Neuron (in vitro differentiated cells): ENCODE measurements around the gene CASKIN2.
"Not testable (repeated sequence)": the region's sequence is repeated elsewhere in the genome, so short reads cannot be mapped to it uniquely, and the experiment has no call there.

Experiments used
- H2AFZ ChIP-seq: one replicate; pipeline ENCODE4 v1.6.1; 2013; ENCODE audit warnings: low read depth, mild to moderate bottlenecking, inconsistent platforms, low read length, moderate library complexity
- H3K27me3 ChIP-seq: one replicate; pipeline ENCODE4 v1.6.1; 2013; ENCODE audit warnings: low read length; ENCODE audit not compliant: insufficient read depth
- H3K36me3 ChIP-seq: one replicate; pipeline ENCODE4 v1.6.1; 2013; ENCODE audit warnings: low read length; ENCODE audit not compliant: insufficient read depth
- H3K4me1 ChIP-seq: one replicate; pipeline ENCODE4 v1.6.1; 2013; ENCODE audit warnings: low read length; ENCODE audit not compliant: insufficient read depth
- H3K4me3 ChIP-seq: 2 replicates; pipeline ENCODE4 v1.5.1; 2013; ENCODE audit warnings: mild to moderate bottlenecking, low read length, moderate library complexity
- H3K9me3 ChIP-seq: one replicate; pipeline ENCODE4 v1.6.1; 2013; ENCODE audit warnings: low read length

The CASKIN2 gene

DNA sequence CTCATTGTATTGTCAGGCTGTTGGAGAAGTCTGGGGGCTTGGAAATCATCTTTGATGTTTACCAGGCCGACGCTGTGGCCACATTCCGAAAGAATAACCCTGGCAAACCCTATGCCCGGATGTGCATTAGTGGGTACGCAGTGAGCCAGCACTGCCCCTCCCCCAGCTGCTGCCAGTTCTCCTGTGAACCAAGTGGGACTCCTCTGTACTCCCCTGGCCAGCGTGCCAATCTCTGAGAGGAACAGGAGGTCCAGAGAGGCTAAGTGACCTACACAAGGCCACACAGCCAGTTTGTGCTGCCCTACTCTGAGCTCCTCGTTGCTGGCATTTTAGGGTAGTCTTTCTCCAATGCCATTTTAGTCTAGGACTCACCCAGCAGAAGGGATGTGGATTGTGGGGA is 8.3 kb upstream of the CASKIN2 start:
- Histone ChIP-seq H3K36me3 (peaks cover 40% of the 10 kb centered on the region), H3K9me3 (no peaks in the 10 kb centered on the region)

DNA sequence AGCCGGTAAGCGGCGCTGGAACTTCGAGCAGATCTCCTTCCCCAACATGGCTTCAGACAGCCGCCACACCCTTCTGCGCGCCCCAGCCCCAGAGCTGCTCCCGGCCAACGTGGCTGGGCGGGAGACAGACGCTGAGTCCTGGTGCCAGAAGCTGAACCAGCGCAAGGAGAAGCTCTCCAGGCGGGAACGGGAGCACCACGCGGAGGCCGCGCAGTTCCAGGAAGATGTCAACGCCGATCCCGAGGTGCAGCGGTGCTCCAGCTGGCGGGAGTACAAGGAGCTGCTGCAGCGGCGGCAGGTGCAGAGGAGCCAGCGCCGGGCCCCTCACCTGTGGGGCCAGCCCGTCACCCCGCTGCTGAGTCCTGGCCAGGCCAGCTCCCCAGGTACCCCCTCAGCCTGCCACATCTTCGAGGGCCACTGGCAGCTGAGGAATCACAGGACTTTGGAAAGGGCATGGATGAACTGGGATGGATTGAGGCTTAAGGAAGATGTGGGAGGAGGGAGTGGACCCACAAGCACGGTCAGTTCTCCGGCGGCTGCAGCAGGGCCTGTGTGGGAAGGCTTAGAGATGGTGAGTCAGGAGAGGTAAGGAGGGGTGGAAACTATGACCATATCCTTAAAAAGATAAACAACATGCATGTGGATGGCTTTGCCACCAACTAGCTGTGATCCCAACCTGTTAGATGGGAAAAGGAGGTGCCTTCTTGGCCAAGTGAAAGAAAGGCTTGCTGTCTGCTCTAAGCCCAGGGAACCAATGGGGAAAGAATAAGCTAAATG is 6.8 kb upstream of the CASKIN2 start:
- Histone ChIP-seq H3K27me3 (peaks cover 11% of the 10 kb centered on the region), H2AFZ (no peak overlapping the region), H3K4me3 (no peak overlapping the region), H3K4me1 (peaks cover 12% of the 10 kb centered on the region), H3K36me3 (peaks cover 47% of the 10 kb centered on the region), H3K9me3 (no peaks in the 10 kb centered on the region)

More for the DNA sequence above, 8.3 kb upstream of the CASKIN2 start:
- peaks cover 12% of the 10 kb centered on the region for H3K27me3 ChIP-seq
- H3K4me1 ChIP-seq, result peaks cover 6% of the 10 kb centered on the region
- H2AFZ ChIP-seq, result no peak overlapping the region
- H3K4me3 ChIP-seq, result no peak overlapping the region

DNA sequence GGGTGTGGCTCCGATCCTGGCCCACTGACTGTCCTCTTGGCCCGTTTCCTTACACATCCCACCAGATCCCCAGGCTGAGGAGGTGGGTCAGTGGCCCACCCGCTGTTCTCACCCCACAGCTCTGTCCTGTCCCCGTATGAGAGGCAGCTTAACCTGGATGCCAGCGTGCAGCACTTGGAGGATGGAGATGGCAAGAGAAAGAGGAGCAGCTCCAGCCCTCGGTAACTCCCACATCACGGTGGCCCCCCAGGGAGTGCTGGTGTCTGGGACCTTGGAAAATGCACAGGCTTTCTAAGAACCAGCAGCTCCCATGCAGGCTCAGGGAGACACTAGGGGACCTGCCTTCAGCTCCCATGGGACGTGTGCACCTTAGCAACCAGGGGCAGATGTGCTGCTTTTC is 6.0 kb upstream of the CASKIN2 start:
- no peak overlapping the region for H3K4me3 ChIP-seq
- H3K9me3 ChIP-seq, result no peaks in the 10 kb centered on the region
- H3K36me3 ChIP-seq, result peaks cover 47% of the 10 kb centered on the region
- peaks cover 14% of the 10 kb centered on the region for H3K4me1 ChIP-seq
- H2AFZ ChIP-seq, result no peak overlapping the region
- peaks cover 5% of the 10 kb centered on the region for H3K27me3 ChIP-seq

- not testable (repeated sequence) for H3K27me3 ChIP-seq, H2AFZ ChIP-seq, H3K4me3 ChIP-seq, H3K9me3 ChIP-seq, H3K4me1 ChIP-seq
- H3K36me3 ChIP-seq, result peaks cover 47% of the 10 kb centered on the region
These were observed 5.1 kb upstream of the CASKIN2 start for GRCh38 chr17:75520413-75520812.

- Histone ChIP-seq H3K4me1 (peaks cover 16% of the 10 kb centered on the region), H3K4me3 (no peak overlapping the region), H3K36me3 (peaks cover 46% of the 10 kb centered on the region), H2AFZ (no peak overlapping the region), H3K27me3 (no peaks in the 10 kb centered on the region), H3K9me3 (no peaks in the 10 kb centered on the region)
These were observed 3.7 kb upstream of the CASKIN2 start for GRCh38 chr17:75518983-75519537.

DNA sequence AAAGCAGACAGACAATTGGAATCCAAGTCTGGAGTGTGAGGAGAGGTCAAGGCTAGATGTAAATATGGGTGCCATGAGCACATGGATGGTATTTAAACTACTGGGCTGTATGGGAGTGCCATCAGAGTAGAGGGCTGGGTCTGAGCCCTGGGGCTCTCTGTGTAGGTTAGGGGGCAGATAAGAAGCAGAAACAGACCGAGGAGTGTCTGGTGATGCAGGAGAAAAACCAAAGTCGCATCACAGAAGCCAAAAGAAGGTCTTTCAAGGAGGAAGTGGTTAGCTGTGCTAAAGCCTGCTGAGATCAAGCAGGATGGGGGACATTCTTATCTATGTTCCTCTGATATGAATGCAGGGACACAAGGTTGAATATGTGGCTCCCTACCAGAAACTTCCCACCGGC is 2.9 kb upstream of the CASKIN2 start:
- no peaks in the 10 kb centered on the region for H3K9me3 ChIP-seq
- peaks cover 44% of the 10 kb centered on the region for H3K36me3 ChIP-seq
- no peak overlapping the region for H3K4me3 ChIP-seq
- no peaks in the 10 kb centered on the region for H3K27me3 ChIP-seq
- H2AFZ ChIP-seq, result no peak overlapping the region
- peaks cover 22% of the 10 kb centered on the region for H3K4me1 ChIP-seq

- peaks cover 22% of the 10 kb centered on the region for H3K4me1 ChIP-seq
- no peaks in the 10 kb centered on the region for H3K27me3 ChIP-seq
- H3K36me3 ChIP-seq, result peaks cover 41% of the 10 kb centered on the region
These were observed 2.0 kb upstream of the CASKIN2 start for GRCh38 chr17:75517297-75517865.

GRCh38 chr17:75516619-75517296 is 1.4 kb upstream of the CASKIN2 start:
- H3K4me1 ChIP-seq, result peaks cover 25% of the 10 kb centered on the region
- peak overlapping the region; percentile 54 for H2AFZ ChIP-seq
- no peaks in the 10 kb centered on the region for H3K27me3 ChIP-seq
- peaks cover 40% of the 10 kb centered on the region for H3K36me3 ChIP-seq
- H3K4me3 ChIP-seq, result peak overlapping the region; percentile 63
- no peaks in the 10 kb centered on the region for H3K9me3 ChIP-seq

More at GRCh38 chr17:75517297-75517865, 2.0 kb upstream of the CASKIN2 start:
- H3K9me3 ChIP-seq, result no peaks in the 10 kb centered on the region
- peak overlapping the region; percentile 63 for H3K4me3 ChIP-seq
- H2AFZ ChIP-seq, result peak overlapping the region; percentile 54

DNA sequence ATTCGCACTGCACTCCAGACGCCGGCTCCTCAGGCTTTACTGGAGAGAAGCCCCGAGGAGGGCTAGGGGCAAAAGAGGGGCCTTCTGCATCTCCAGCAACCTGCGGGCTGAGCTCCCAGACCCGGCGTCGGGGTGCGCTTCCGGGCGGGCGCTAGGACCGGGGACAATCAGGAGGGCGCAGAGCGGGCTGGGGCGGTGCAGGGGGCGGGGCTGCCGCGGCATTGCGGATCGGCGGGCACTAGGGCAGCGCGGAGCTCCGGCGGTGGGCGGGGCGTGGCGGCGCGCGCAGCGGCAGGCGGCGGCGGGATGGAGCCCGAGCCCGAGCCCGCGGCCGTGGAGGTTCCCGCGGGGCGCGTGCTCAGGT is 900 bp upstream of the CASKIN2 start, which contains the start of gene TSEN54:
TSS of gene TSEN54 (plus strand) at position 274 of the 364 bp plus-strand sequence. CDS start at position 307, 33 bp downstream.
- Histone ChIP-seq H3K9me3 (no peaks in the 10 kb centered on the region), H3K27me3 (no peaks in the 10 kb centered on the region), H3K4me1 (peaks cover 25% of the 10 kb centered on the region), H3K36me3 (peaks cover 41% of the 10 kb centered on the region), H2AFZ (peak within 1 kb of the TSS; percentile 95), H3K4me3 (peak within 1 kb of the TSS; percentile 63)

DNA sequence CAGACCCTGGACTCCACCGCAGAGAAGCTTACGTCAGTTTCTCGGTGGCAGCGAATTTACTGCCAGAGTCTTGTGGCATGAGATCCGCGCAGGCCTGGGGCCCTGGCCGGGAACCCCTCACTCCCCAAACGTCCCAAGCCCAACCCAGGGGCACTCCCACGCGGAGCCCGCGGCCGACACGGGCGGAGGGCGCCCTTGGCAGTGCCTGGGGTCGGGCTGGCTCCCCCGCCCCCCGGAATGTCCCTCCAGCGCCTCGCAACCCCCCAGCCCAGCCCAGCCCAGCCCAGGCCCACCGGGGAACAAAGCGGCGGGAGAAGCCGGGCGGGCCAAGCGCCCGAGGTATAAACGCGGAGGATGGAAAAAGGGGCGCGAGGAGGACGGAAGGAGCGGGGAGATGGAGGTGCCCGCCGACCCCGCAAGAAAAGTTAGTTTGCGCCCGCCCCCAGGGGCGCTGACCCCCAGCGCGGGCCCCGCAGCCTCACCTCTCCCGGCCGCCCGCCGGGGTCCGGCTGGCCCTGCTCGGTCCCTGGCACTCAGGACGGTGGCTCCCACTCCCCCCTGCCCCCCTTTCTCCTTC is 330 bp downstream of the CASKIN2 start:
- Histone ChIP-seq H3K27me3 (no peaks in the 10 kb centered on the region), H3K4me3 (peak overlapping the region; percentile 63), H3K4me1 (peaks cover 25% of the 10 kb centered on the region), H3K36me3 (peaks cover 39% of the 10 kb centered on the region), H3K9me3 (no peaks in the 10 kb centered on the region), H2AFZ (peak overlapping the region; percentile 23)

DNA sequence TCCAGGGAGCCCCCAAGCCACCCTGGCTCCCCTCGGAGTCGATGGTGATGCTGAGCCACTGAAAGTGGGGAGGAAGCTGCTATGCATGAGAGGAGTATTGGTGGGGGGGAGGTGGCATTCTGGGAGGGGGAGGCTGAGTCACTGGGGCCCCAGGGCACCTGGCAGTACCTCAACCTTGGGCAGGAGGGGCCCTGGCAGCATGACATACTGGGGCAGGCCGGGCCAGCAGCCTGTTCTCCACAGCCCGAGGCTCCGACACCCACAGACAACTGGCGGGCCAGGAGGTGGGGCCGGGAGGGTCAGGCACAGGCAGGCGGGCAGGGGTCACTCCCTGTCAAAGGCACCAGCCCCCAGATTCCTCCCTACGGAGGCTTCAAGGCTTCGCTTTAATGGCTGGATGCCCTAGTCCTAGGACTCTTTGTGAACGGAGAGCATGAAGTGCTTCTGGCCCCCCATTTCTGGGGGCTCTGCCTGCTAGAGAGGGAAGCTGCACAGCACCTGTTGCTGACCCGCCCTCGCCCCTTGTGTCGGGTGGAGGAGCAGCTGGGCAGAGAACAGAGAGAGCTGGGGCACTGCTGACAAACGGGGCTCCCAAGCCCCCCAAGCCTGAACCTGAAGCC is 928 bp downstream of the CASKIN2 start:
- no peaks in the 10 kb centered on the region for H3K9me3 ChIP-seq
- H3K27me3 ChIP-seq, result no peaks in the 10 kb centered on the region
- peaks cover 36% of the 10 kb centered on the region for H3K36me3 ChIP-seq
- peaks cover 25% of the 10 kb centered on the region for H3K4me1 ChIP-seq
- H3K4me3 ChIP-seq, result peak overlapping the region; percentile 63
- peak overlapping the region; percentile 23 for H2AFZ ChIP-seq

DNA sequence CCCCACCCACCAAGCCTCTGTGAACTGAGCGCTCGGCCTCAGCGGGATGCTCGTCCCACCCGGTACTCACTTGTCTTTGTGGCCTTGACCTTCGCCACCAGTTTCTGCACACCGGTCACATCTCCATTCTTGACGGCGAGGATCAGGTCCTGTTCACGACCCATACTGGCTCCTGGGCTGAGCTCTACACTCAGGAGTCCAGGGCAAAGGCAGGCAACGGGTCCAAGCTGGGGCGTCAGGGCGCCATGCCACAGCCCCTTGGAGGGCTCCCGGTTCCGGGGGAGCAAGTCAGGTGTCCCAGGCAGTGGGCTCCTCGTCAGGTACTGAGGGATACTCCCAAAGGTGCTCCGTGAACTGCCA is 1.7 kb downstream of the CASKIN2 start:
- H3K9me3 ChIP-seq, result no peaks in the 10 kb centered on the region
- no peaks in the 10 kb centered on the region for H3K27me3 ChIP-seq
- H3K4me3 ChIP-seq, result peak overlapping the region; percentile 63
- H3K4me1 ChIP-seq, result peaks cover 25% of the 10 kb centered on the region
- peaks cover 31% of the 10 kb centered on the region for H3K36me3 ChIP-seq
- H2AFZ ChIP-seq, result no peak overlapping the region
